Measurements from ENCODE around the gene GOLGA3. TPM values are rescaled to one million over a fixed set of nuclear protein-coding genes. Genes with fewer than 3 reads are reported as not detected.
A peak's percentile ranks its signal among the peaks of the same experiment; 100 is the strongest.
"Not testable (repeated sequence)": the region's sequence is repeated elsewhere in the genome, so short reads cannot be mapped to it uniquely, and the experiment has no call there.

The GOLGA3 gene
- total and polyA plus RNA-seq, 2 donors, result 19.5 to 34.2 TPM

GRCh38 chr12:132848521-132848920 lies 19.9 kb upstream of the GOLGA3 start:
- Histone ChIP-seq H3K9me3 (ENCODE audit: control insufficient read depth in 2 of 2, insufficient read depth in 1 of 2, low read length in 1 of 2) (peaks cover 1 to 28% of the 10 kb centered on the region in 2 donors), H3K27me3 (ENCODE audit: control insufficient read depth in 2 of 2, insufficient read depth in 1 of 2, low read length in 1 of 2) (no peaks in the 10 kb centered on the region), H3K36me3 (ENCODE audit: control insufficient read depth in 2 of 2, insufficient read depth in 2 of 2, low read length in 1 of 2) (peaks cover 63 to 89% of the 10 kb centered on the region in 2 donors), H3K4me1 (ENCODE audit: control insufficient read depth in 2 of 2, insufficient read depth in 2 of 2, low read length in 2 of 2) (peaks cover 17 to 58% of the 10 kb centered on the region in 2 donors), H3K4me3 (ENCODE audit: low read length in 2 of 2) (no peak overlapping the region), H3K27ac (ENCODE audit: low read depth in 1 of 2, low read length in 1 of 2) (peak overlapping the region; percentile 19 to 97)
- DNase-seq (ENCODE audit: low read depth in 6 of 9, low spot score in 9 of 9), result peak in 1 of 9 donors; percentile 55
- 72% methylated on average over 13 of the region's 13 CpGs for WGBS

GRCh38 chr12:132847363-132848356 lies 19.0 kb upstream of the GOLGA3 start:
- H3K27me3 ChIP-seq (ENCODE audit: control insufficient read depth in 2 of 2, insufficient read depth in 1 of 2, low read length in 1 of 2), result no peaks in the 10 kb centered on the region
- 66% methylated on average over 30 of the region's 30 CpGs for WGBS
- H3K36me3 ChIP-seq (ENCODE audit: control insufficient read depth in 2 of 2, insufficient read depth in 2 of 2, low read length in 1 of 2), result peaks cover 63 to 88% of the 10 kb centered on the region in 2 donors
- peak overlapping the region in 1 of 2 donors; percentile 7 for H3K4me3 ChIP-seq (ENCODE audit: low read length in 2 of 2)
- H3K27ac ChIP-seq (ENCODE audit: low read depth in 1 of 2, low read length in 1 of 2), result peak overlapping the region; percentile 88 to 97
- H3K4me1 ChIP-seq (ENCODE audit: control insufficient read depth in 2 of 2, insufficient read depth in 2 of 2, low read length in 2 of 2), result peaks cover 17 to 63% of the 10 kb centered on the region in 2 donors
- peaks cover 1 to 28% of the 10 kb centered on the region in 2 donors for H3K9me3 ChIP-seq (ENCODE audit: control insufficient read depth in 2 of 2, insufficient read depth in 1 of 2, low read length in 1 of 2)
- peak in 7 of 9 donors; percentile 71 to 95 (median 88) for DNase-seq (ENCODE audit: low read depth in 6 of 9, low spot score in 9 of 9)

- peaks cover 64 to 93% of the 10 kb centered on the region in 2 donors for H3K36me3 ChIP-seq (ENCODE audit: control insufficient read depth in 2 of 2, insufficient read depth in 2 of 2, low read length in 1 of 2)
Measured at GRCh38 chr12:132844681-132845080, 16.0 kb upstream of the GOLGA3 start.

GRCh38 chr12:132842449-132843045 lies 13.9 kb upstream of the GOLGA3 start:
- H3K36me3 ChIP-seq (ENCODE audit: control insufficient read depth in 2 of 2, insufficient read depth in 2 of 2, low read length in 1 of 2), result peaks cover 66 to 86% of the 10 kb centered on the region in 2 donors
- peaks cover 24 to 56% of the 10 kb centered on the region in 2 donors for H3K4me1 ChIP-seq (ENCODE audit: control insufficient read depth in 2 of 2, insufficient read depth in 2 of 2, low read length in 2 of 2)
- DNase-seq (ENCODE audit: low read depth in 6 of 9, low spot score in 9 of 9), result peak in 1 of 9 donors; percentile 43
- H3K27ac ChIP-seq (ENCODE audit: low read depth in 1 of 2, low read length in 1 of 2), result peak overlapping the region in 1 of 2 donors; percentile 72
- whole genome bisulfite sequencing, result 93% methylated on average over 21 of the region's 21 CpGs
- no peak overlapping the region for H3K4me3 ChIP-seq (ENCODE audit: low read length in 2 of 2)
- peaks cover 0 to 34% of the 10 kb centered on the region in 2 donors for H3K9me3 ChIP-seq (ENCODE audit: control insufficient read depth in 2 of 2, insufficient read depth in 1 of 2, low read length in 1 of 2)
- H3K27me3 ChIP-seq (ENCODE audit: control insufficient read depth in 2 of 2, insufficient read depth in 1 of 2, low read length in 1 of 2), result no peaks in the 10 kb centered on the region

More at GRCh38 chr12:132844681-132845080, 16.0 kb upstream of the GOLGA3 start:
- Histone ChIP-seq H3K4me1 (ENCODE audit: control insufficient read depth in 2 of 2, insufficient read depth in 2 of 2, low read length in 2 of 2) (peaks cover 12 to 56% of the 10 kb centered on the region in 2 donors), H3K9me3 (ENCODE audit: control insufficient read depth in 2 of 2, insufficient read depth in 1 of 2, low read length in 1 of 2) (peaks cover 1 to 31% of the 10 kb centered on the region in 2 donors)
- not testable (repeated sequence) for H3K27me3 ChIP-seq (ENCODE audit: control insufficient read depth in 2 of 2, insufficient read depth in 1 of 2, low read length in 1 of 2); H3K27ac ChIP-seq (ENCODE audit: low read depth in 1 of 2, low read length in 1 of 2); DNase-seq (ENCODE audit: low read depth in 6 of 9, low spot score in 9 of 9); H3K4me3 ChIP-seq (ENCODE audit: low read length in 2 of 2)
- WGBS, result 98% methylated on average over 11 of the region's 11 CpGs

GRCh38 chr12:132841151-132841550 lies 12.5 kb upstream of the GOLGA3 start:
- Histone ChIP-seq H3K9me3 (ENCODE audit: control insufficient read depth in 2 of 2, insufficient read depth in 1 of 2, low read length in 1 of 2) (peaks cover 0 to 33% of the 10 kb centered on the region in 2 donors), H3K4me3 (ENCODE audit: low read length in 2 of 2) (no peak overlapping the region), H3K36me3 (ENCODE audit: control insufficient read depth in 2 of 2, insufficient read depth in 2 of 2, low read length in 1 of 2) (peaks cover 65 to 75% of the 10 kb centered on the region in 2 donors), H3K4me1 (ENCODE audit: control insufficient read depth in 2 of 2, insufficient read depth in 2 of 2, low read length in 2 of 2) (peaks cover 16 to 53% of the 10 kb centered on the region in 2 donors), H3K27ac (ENCODE audit: low read depth in 1 of 2, low read length in 1 of 2) (no peak overlapping the region), H3K27me3 (ENCODE audit: control insufficient read depth in 2 of 2, insufficient read depth in 1 of 2, low read length in 1 of 2) (no peaks in the 10 kb centered on the region)
- no peak for DNase-seq (ENCODE audit: low read depth in 6 of 9, low spot score in 9 of 9)
- 95% methylated on average over 15 of the region's 15 CpGs for WGBS

- 96% methylated on average over 20 of the region's 20 CpGs for WGBS
- peaks cover 59 to 69% of the 10 kb centered on the region in 2 donors for H3K36me3 ChIP-seq (ENCODE audit: control insufficient read depth in 2 of 2, insufficient read depth in 2 of 2, low read length in 1 of 2)
- H3K9me3 ChIP-seq (ENCODE audit: control insufficient read depth in 2 of 2, insufficient read depth in 1 of 2, low read length in 1 of 2), result peaks cover 0 to 27% of the 10 kb centered on the region in 2 donors
- H3K27me3 ChIP-seq (ENCODE audit: control insufficient read depth in 2 of 2, insufficient read depth in 1 of 2, low read length in 1 of 2), result no peaks in the 10 kb centered on the region
- H3K4me1 ChIP-seq (ENCODE audit: control insufficient read depth in 2 of 2, insufficient read depth in 2 of 2, low read length in 2 of 2), result peaks cover 17 to 50% of the 10 kb centered on the region in 2 donors
- no peak overlapping the region for H3K27ac ChIP-seq (ENCODE audit: low read depth in 1 of 2, low read length in 1 of 2)
- no peak overlapping the region for H3K4me3 ChIP-seq (ENCODE audit: low read length in 2 of 2)
- no peak for DNase-seq (ENCODE audit: low read depth in 6 of 9, low spot score in 9 of 9)
Measured at GRCh38 chr12:132840536-132840935, 11.9 kb upstream of the GOLGA3 start.

GRCh38 chr12:132839558-132840235 lies 11.0 kb upstream of the GOLGA3 start:
- Histone ChIP-seq H3K27ac (ENCODE audit: low read depth in 1 of 2, low read length in 1 of 2) (peak overlapping the region in 1 of 2 donors; percentile 99), H3K4me3 (ENCODE audit: low read length in 2 of 2) (no peak overlapping the region), H3K27me3 (ENCODE audit: control insufficient read depth in 2 of 2, insufficient read depth in 1 of 2, low read length in 1 of 2) (no peaks in the 10 kb centered on the region), H3K36me3 (ENCODE audit: control insufficient read depth in 2 of 2, insufficient read depth in 2 of 2, low read length in 1 of 2) (peaks cover 58 to 64% of the 10 kb centered on the region in 2 donors), H3K4me1 (ENCODE audit: control insufficient read depth in 2 of 2, insufficient read depth in 2 of 2, low read length in 2 of 2) (peaks cover 23 to 56% of the 10 kb centered on the region in 2 donors), H3K9me3 (ENCODE audit: control insufficient read depth in 2 of 2, insufficient read depth in 1 of 2, low read length in 1 of 2) (peaks cover 0 to 21% of the 10 kb centered on the region in 2 donors)
- 95% methylated on average over 14 of the region's 14 CpGs for WGBS
- no peak for DNase-seq (ENCODE audit: low read depth in 6 of 9, low spot score in 9 of 9)

GRCh38 chr12:132838410-132839080 lies 9.9 kb upstream of the GOLGA3 start:
- 94% methylated on average over 17 of the region's 17 CpGs for WGBS
- peaks cover 53 to 64% of the 10 kb centered on the region in 2 donors for H3K36me3 ChIP-seq (ENCODE audit: control insufficient read depth in 2 of 2, insufficient read depth in 2 of 2, low read length in 1 of 2)
- peak overlapping the region; percentile 93 to 99 for H3K27ac ChIP-seq (ENCODE audit: low read depth in 1 of 2, low read length in 1 of 2)

More at GRCh38 chr12:132838410-132839080, 9.9 kb upstream of the GOLGA3 start:
- Histone ChIP-seq H3K4me1 (ENCODE audit: control insufficient read depth in 2 of 2, insufficient read depth in 2 of 2, low read length in 2 of 2) (peaks cover 28 to 63% of the 10 kb centered on the region in 2 donors), H3K27me3 (ENCODE audit: control insufficient read depth in 2 of 2, insufficient read depth in 1 of 2, low read length in 1 of 2) (no peaks in the 10 kb centered on the region), H3K9me3 (ENCODE audit: control insufficient read depth in 2 of 2, insufficient read depth in 1 of 2, low read length in 1 of 2) (peaks cover 0 to 21% of the 10 kb centered on the region in 2 donors), H3K4me3 (ENCODE audit: low read length in 2 of 2) (peak overlapping the region; percentile 63 to 76)
- DNase-seq (ENCODE audit: low read depth in 6 of 9, low spot score in 9 of 9), result no peak

Data from thymus (tissue), 11 donors.